ENCODE measurements around the gene ST6GAL2.

DNA sequence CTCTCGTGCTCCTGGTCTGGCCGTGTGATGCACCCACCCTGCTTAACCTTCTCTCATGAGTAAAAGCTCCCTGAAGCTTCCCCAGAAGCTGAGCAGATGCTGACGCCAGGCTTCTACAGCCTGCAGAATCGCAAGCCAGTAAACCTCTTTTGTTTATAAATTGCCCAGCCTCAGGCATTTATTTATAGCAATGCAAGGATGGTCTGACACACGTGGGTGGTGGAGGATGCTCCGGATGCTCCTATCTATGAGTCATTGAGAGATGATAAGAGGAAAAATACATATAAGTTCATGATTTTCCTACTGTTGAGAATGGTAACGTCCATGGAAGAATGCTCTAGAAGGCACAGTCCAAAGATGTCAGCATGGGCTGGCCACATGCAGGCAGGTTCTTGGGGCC, 8.6 kb upstream of the ST6GAL2 start:
- TF ChIP-seq CTCF (IDR thresholded peaks at IDR 0.05) (no peak), POLR2A (IDR thresholded peaks at IDR 0.05) (no peak), POLR2AphosphoS5 (IDR thresholded peaks at IDR 0.05) (no peak)

Data from breast epithelium (tissue), 3 donors.